CD4-positive, alpha-beta memory T cell (primary cell): ENCODE results near the gene POMP. TPM values are rescaled to one million over a fixed set of nuclear protein-coding genes. Genes with fewer than 3 reads are reported as not detected.
A peak's percentile ranks its signal among the peaks of the same experiment; 100 is the strongest.

ENCODE experiments used
- CTCF ChIA-PET: fragments of 350-600 bp; sonication (Branson Sonifier 250); formaldehyde crosslinking; loops from one replicate; lab custom pipeline; 2021; ENCODE audit warnings: inconsistent platforms; ENCODE audit not compliant: partially characterized antibody; lab: Charles Lee
- POLR2A ChIA-PET: fragments of 350-600 bp; sonication (Branson Sonifier 250); formaldehyde crosslinking; loops from one replicate; lab custom pipeline; 2021; ENCODE audit not compliant: partially characterized antibody; lab: Charles Lee
- DNase-seq, 5 donors: peaks; one replicate each; pipeline versions ENCODE4 v3.0.0 to v3.0.0-alpha.2; 2020 to 2022; ENCODE audit warnings: mixed read lengths in 1 of 5
- H3K27ac ChIP-seq: one replicate; pipeline ENCODE4 v1.7.0; 2013; ENCODE audit warnings: low read depth, low read length
- H3K27me3 ChIP-seq: 2 replicates; pipeline ENCODE4 v1.7.0; 2013; ENCODE audit warnings: mild to moderate bottlenecking, low read length, moderate library complexity; ENCODE audit not compliant: insufficient read depth
- H3K36me3 ChIP-seq: 2 replicates; pipeline ENCODE4 v1.7.0; 2013; ENCODE audit warnings: mild to moderate bottlenecking, low read length, moderate library complexity; ENCODE audit not compliant: insufficient read depth
- H3K4me1 ChIP-seq: 2 replicates; pipeline ENCODE4 v1.7.0; 2013; ENCODE audit warnings: mild to moderate bottlenecking, low read length, moderate library complexity; ENCODE audit not compliant: insufficient read depth
- H3K4me3 ChIP-seq, 2 donors: one replicate each; pipeline ENCODE4 v1.7.0; 2013; ENCODE audit warnings: low read length in 2 of 2, mild to moderate bottlenecking in 1 of 2
- H3K9me3 ChIP-seq, 2 donors: one replicate each; pipeline ENCODE4 v1.7.0; 2013; ENCODE audit warnings: low read length in 2 of 2, control low read depth in 1 of 2; ENCODE audit not compliant: control insufficient read depth in 1 of 2
- H3K27ac Mint-ChIP-seq, 7 donors: one replicate each; pipeline ENCODE4 v1.8.0; 2020 to 2021; ENCODE audit warnings: mixed read lengths in 7 of 7, mild to moderate bottlenecking in 6 of 7, inconsistent platforms in 3 of 7, moderate library complexity in 3 of 7
- H3K27me3 Mint-ChIP-seq, 2 donors: one replicate each; pipeline ENCODE4 v1.8.0; 2020 to 2021; ENCODE audit warnings: mixed read lengths in 2 of 2
- H3K36me3 Mint-ChIP-seq, 2 donors: one replicate each; pipeline ENCODE4 v1.8.0; 2020 to 2021; ENCODE audit warnings: mixed read lengths in 2 of 2, inconsistent platforms in 1 of 2, mild to moderate bottlenecking in 1 of 2
- H3K4me1 Mint-ChIP-seq, 4 donors: one replicate each; pipeline ENCODE4 v1.8.0; 2020 to 2021; ENCODE audit warnings: mixed read lengths in 4 of 4, mild to moderate bottlenecking in 1 of 4
- H3K4me3 Mint-ChIP-seq, 8 donors: one replicate each; pipeline ENCODE4 v1.8.0; 2020 to 2021; ENCODE audit warnings: mixed read lengths in 8 of 8, mild to moderate bottlenecking in 7 of 8, moderate library complexity in 6 of 8, inconsistent platforms in 3 of 8
- H3K9me3 Mint-ChIP-seq, 8 donors: one replicate each; pipeline ENCODE4 v1.8.0; 2020 to 2021; ENCODE audit warnings: mixed read lengths in 8 of 8, mild to moderate bottlenecking in 5 of 8, inconsistent platforms in 3 of 8, moderate library complexity in 1 of 8
- intact Hi-C: fragments of 100-400 bp; cut with micrococcal nuclease; formaldehyde crosslinking; loops from one replicate; pipeline ENCODE4 v1.15.1; 2023
- polyA plus RNA-seq, 2 donors: library from polyadenylated mRNA; unstranded; fragments of 300-500 nt; fragmentation: Illumina TruSeq; gene quantifications; one replicate each; pipeline ENCODE4 v1.2.3, GENCODE V29; 2021
- total RNA-seq, 2 experiments: library from RNA; stranded (reverse); gene quantifications; one replicate each; pipeline ENCODE4 v1.2.3, GENCODE V29; 2021

POMP gene
- total and polyA plus RNA-seq, 4 experiments from 2014 or later: 23.0 to 109 (median 56.1) TPM

GRCh38 chr13:28718543-28719226 lies 59.8 kb downstream of the POMP start, which contains the start of gene SLC46A3:
SLC46A3 (minus strand) TSS chr13:28718970; CDS start chr13:28717998, 972 bp downstream.
- Mint-ChIP-seq H3K9me3 (no peaks in the 10 kb centered on the region), H3K27me3 (no peaks in the 10 kb centered on the region), H3K4me1 (peaks cover 23 to 47% (median 31%) of the 10 kb centered on the region in 4 donors), H3K4me3 (peak within 1 kb of the TSS; percentile 92 to 97 (median 94)), H3K36me3 (peaks cover 4 to 17% of the 10 kb centered on the region in 2 donors), H3K27ac (peak within 1 kb of the TSS; percentile 90 to 98 (median 95))
- Histone ChIP-seq H3K27ac (peak within 1 kb of the TSS; percentile 65), H3K36me3 (no peaks in the 10 kb centered on the region), H3K4me1 (peaks cover 29% of the 10 kb centered on the region), H3K9me3 (no peaks in the 10 kb centered on the region), H3K4me3 (peak within 1 kb of the TSS; percentile 15 to 86), H3K27me3 (no peaks in the 10 kb centered on the region)
- ChIA-PET CTCF (interaction anchor here (1.0 to 1.2 kb wide), 2 partner anchors 8 to 60 kb away, joined by 3 to 5 read pairs; partner anchors contain the start of gene POMP), POLR2A (interaction anchor here (0.6 to 3.6 kb wide), 8 partner anchors 8 to 1232 kb away, joined by 3 to 41 read pairs (median 3); partner anchors contain the start of genes LNX2 and POMP)
- intact Hi-C loops: loop anchor here (1.0 to 5.0 kb wide), 3 partner anchors 59 to 1468 kb away; partner anchors contain the start of genes PAN3, POMP and RPL21
- DNase-seq: peak; percentile 95 to 97 (median 96)

GRCh38 chr13:28719227-28720055 lies 60.5 kb downstream of the POMP start:
- CTCF ChIA-PET: no interaction called here
- Histone ChIP-seq H3K4me3 (peak overlapping the region; percentile 15 to 86), H3K9me3 (no peaks in the 10 kb centered on the region), H3K36me3 (no peaks in the 10 kb centered on the region), H3K4me1 (peaks cover 29% of the 10 kb centered on the region), H3K27ac (peak overlapping the region; percentile 65), H3K27me3 (no peaks in the 10 kb centered on the region)
- Mint-ChIP-seq H3K27ac (peak overlapping the region; percentile 90 to 96 (median 95)), H3K36me3 (peaks cover 4 to 17% of the 10 kb centered on the region in 2 donors), H3K9me3 (no peaks in the 10 kb centered on the region), H3K4me1 (peaks cover 23 to 47% (median 31%) of the 10 kb centered on the region in 4 donors), H3K4me3 (peak overlapping the region; percentile 89 to 97 (median 94)), H3K27me3 (peaks cover 0 to under 1% of the 10 kb centered on the region in 2 donors)
- POLR2A ChIA-PET: interaction anchor here (0.6 to 3.6 kb wide), 7 partner anchors 9 to 580 kb away, joined by 3 to 41 read pairs (median 3); partner anchors contain the start of gene POMP
- no peak for DNase-seq
- intact Hi-C loops: loop anchor here (1.0 to 5.0 kb wide), 3 partner anchors 60 to 1469 kb away; partner anchors contain the start of genes PAN3, POMP and RPL21

GRCh38 chr13:28723806-28724205 lies 64.9 kb downstream of the POMP start:
- DNase-seq: no peak
- H3K9me3 ChIP-seq: no peaks in the 10 kb centered on the region
- CTCF ChIA-PET: no interaction called here
- POLR2A ChIA-PET: no interaction called here
- peaks cover 8% of the 10 kb centered on the region for H3K4me1 ChIP-seq
- no peaks in the 10 kb centered on the region for H3K9me3 Mint-ChIP-seq
- peaks cover 6 to 13% (median 9%) of the 10 kb centered on the region in 4 donors for H3K4me1 Mint-ChIP-seq
- no peaks in the 10 kb centered on the region for H3K27me3 ChIP-seq
- no peak overlapping the region for H3K27ac Mint-ChIP-seq
- H3K27ac ChIP-seq: no peak overlapping the region
- H3K4me3 Mint-ChIP-seq: no peak overlapping the region
- no peaks in the 10 kb centered on the region for H3K36me3 ChIP-seq
- intact Hi-C loops: no loop called here
- no peak overlapping the region for H3K4me3 ChIP-seq
- H3K27me3 Mint-ChIP-seq: peaks cover 10 to 13% of the 10 kb centered on the region in 2 donors
- peaks cover 0 to 6% of the 10 kb centered on the region in 2 donors for H3K36me3 Mint-ChIP-seq

GRCh38 chr13:28725046-28725610 lies 66.2 kb downstream of the POMP start:
- Histone ChIP-seq H3K27me3 (no peaks in the 10 kb centered on the region), H3K4me1 (no peaks in the 10 kb centered on the region), H3K9me3 (no peaks in the 10 kb centered on the region), H3K4me3 (no peak overlapping the region), H3K36me3 (no peaks in the 10 kb centered on the region), H3K27ac (no peak overlapping the region)
- no peaks in the 10 kb centered on the region for H3K36me3 Mint-ChIP-seq
- no peak overlapping the region for H3K4me3 Mint-ChIP-seq
- no peaks in the 10 kb centered on the region for H3K4me1 Mint-ChIP-seq
- peak overlapping the region in 1 of 7 donors; percentile 14 for H3K27ac Mint-ChIP-seq
- ChIA-PET CTCF (no interaction called here), POLR2A (no interaction called here)
- intact Hi-C loops: no loop called here
- DNase-seq: no peak
- no peaks in the 10 kb centered on the region for H3K9me3 Mint-ChIP-seq
- H3K27me3 Mint-ChIP-seq: peaks cover 10 to 15% of the 10 kb centered on the region in 2 donors

Other genes starting within 250 kb of the POMP start
- under 1 TPM; 0.25 to 0.26 TPM for gene FLT1, start 164.0 kb upstream of the POMP start, total RNA-seq
- gene FLT1, start 164.0 kb upstream of the POMP start, polyA plus RNA-seq: under 1 TPM in 1 of 2 donors, not detected in 1; 0.15 TPM
- 10 to 100 TPM; 18.7 to 18.9 TPM for gene SLC46A3, start 59.8 kb downstream of the POMP start, total RNA-seq
- gene SLC46A3, start 59.8 kb downstream of the POMP start, polyA plus RNA-seq: 10 to 100 TPM; 25.8 to 42.1 TPM
- gene MTUS2, start 161.2 kb downstream of the POMP start, total RNA-seq: under 1 TPM; 0.12 to 0.14 TPM
- gene MTUS2, start 161.2 kb downstream of the POMP start, polyA plus RNA-seq: 1 to 10 TPM; 1.1 TPM